Adipose tissue (tissue), 3 donors: ENCODE data around the gene SDF2. TPM values are rescaled to one million over a fixed set of nuclear protein-coding genes. Genes with fewer than 3 reads are reported as not detected.

Experiments
- H3K27ac ChIP-seq: one replicate; pipeline ENCODE4 v1.5.1; 2013; ENCODE audit warnings: low read depth, low read length
- WGBS, 3 donors: extraction: QIAGEN DNeasy Blood & Tissue Kit; methylation state at CpG; one replicate each; pipeline ENCODE4 v1.1.7; 2013; 5-methylcytosine and 5-hydroxymethylcytosine counted together
- polyA plus RNA-seq, 3 donors: library from polyadenylated mRNA; stranded (reverse); fragments of 200-250 nt; gene quantifications; one replicate each; pipeline ENCODE4 v1.2.3, GENCODE V29; 2013
- donor health status: healthy with polysubstance abuse.
- donor health status: Bipolar disorder and iron deficiency.
- donor health status: healthy.

The SDF2 gene
- 10 to 100 TPM; 31.0 to 45.5 (median 40.4) TPM for polyA plus RNA-seq

GRCh38 chr17:28661635-28662526 is at the start of gene SDF2, which contains the start of gene SUPT6H:
Gene SDF2, minus strand, starts transcription at chr17:28661906. Its CDS starts 30 bp downstream, at chr17:28661876.
Gene SUPT6H, plus strand, starts transcription at chr17:28662205. Its CDS starts 11,197 bp downstream, at chr17:28673402.
- peak within 1 kb of the TSS; percentile 65 for H3K27ac ChIP-seq
- WGBS, 3 donors = 0 to 1% (median 1%) methylated on average over 66 of the region's 66 CpGs

- peak overlapping the region; percentile 91 for H3K27ac ChIP-seq
- 0 to 1% (median 1%) methylated on average over 67 to 74 of the region's 74 CpGs for WGBS, 3 donors
Observed at GRCh38 chr17:28710861-28711722, 49.4 kb upstream of the SDF2 start.

GRCh38 chr17:28707339-28707720 is 45.6 kb upstream of the SDF2 start:
- WGBS, 3 donors = 73 to 87% (median 85%) methylated on average over 2 of the region's 2 CpGs

GRCh38 chr17:28706471-28707338 is 45.0 kb upstream of the SDF2 start:
- H3K27ac ChIP-seq = no peak overlapping the region
- 53 to 66% (median 64%) methylated on average over 6 of the region's 7 CpGs for WGBS, 3 donors

More at GRCh38 chr17:28707339-28707720, 45.6 kb upstream of the SDF2 start:
- H3K27ac ChIP-seq = no peak overlapping the region

GRCh38 chr17:28705728-28706334 is 44.1 kb upstream of the SDF2 start:
- WGBS, 3 donors = 77 to 80% (median 77%) methylated on average over 9 to 10 of the region's 10 CpGs
- H3K27ac ChIP-seq = no peak overlapping the region

- 74 to 85% (median 78%) methylated on average over 4 to 5 of the region's 5 CpGs for WGBS, 3 donors
- H3K27ac ChIP-seq = no peak overlapping the region
Observed at GRCh38 chr17:28705074-28705659, 43.5 kb upstream of the SDF2 start.

- no peak overlapping the region for H3K27ac ChIP-seq
- 89 to 93% (median 92%) methylated on average over 11 to 14 of the region's 14 CpGs for WGBS, 3 donors
Observed at GRCh38 chr17:28704219-28704858, 42.6 kb upstream of the SDF2 start.

- WGBS, 3 donors = 76 to 86% (median 77%) methylated on average over 16 of the region's 16 CpGs
- no peak overlapping the region for H3K27ac ChIP-seq
Observed at GRCh38 chr17:28703552-28704218, 42.0 kb upstream of the SDF2 start.

GRCh38 chr17:28702752-28703150 is 41.0 kb upstream of the SDF2 start:
- 73 to 79% (median 75%) methylated on average over 3 of the region's 3 CpGs for WGBS, 3 donors
- H3K27ac ChIP-seq = no peak overlapping the region

GRCh38 chr17:28702026-28702751 is 40.5 kb upstream of the SDF2 start:
- WGBS, 3 donors = 74 to 81% (median 77%) methylated on average over 10 of the region's 10 CpGs

GRCh38 chr17:28700830-28701492 is 39.3 kb upstream of the SDF2 start:
- 90 to 92% (median 91%) methylated on average over 10 of the region's 10 CpGs for WGBS, 3 donors
- H3K27ac ChIP-seq = no peak overlapping the region

More at GRCh38 chr17:28702026-28702751, 40.5 kb upstream of the SDF2 start:
- H3K27ac ChIP-seq = no peak overlapping the region

GRCh38 chr17:28700278-28700677 is 38.6 kb upstream of the SDF2 start:
- no peak overlapping the region for H3K27ac ChIP-seq
- 87 to 89% (median 88%) methylated on average over 8 of the region's 8 CpGs for WGBS, 3 donors

GRCh38 chr17:28698253-28698941 is 36.7 kb upstream of the SDF2 start:
- WGBS, 3 donors = 67 to 90% (median 85%) methylated on average over 6 of the region's 6 CpGs
- H3K27ac ChIP-seq = no peak overlapping the region

GRCh38 chr17:28693869-28694268 is 32.2 kb upstream of the SDF2 start:
- 95 to 100% (median 100%) methylated on average over 1 of the region's 1 CpG for WGBS, 3 donors
- H3K27ac ChIP-seq = no peak overlapping the region

- H3K27ac ChIP-seq = no peak overlapping the region
- 98 to 100% (median 99%) methylated on average over 3 of the region's 3 CpGs for WGBS, 3 donors
Observed at GRCh38 chr17:28689011-28689410, 27.3 kb upstream of the SDF2 start.
